GM18867 (cell line): ENCODE measurements around the gene BIRC3.
"Not testable (repeated sequence)": the region's sequence is repeated elsewhere in the genome, so short reads cannot be mapped to it uniquely, and the experiment has no call there.

Experiments used
- ATAC-seq: cut with Tn5 transposase; IDR thresholded peaks from one replicate; pipeline ENCODE4 v1.9.1; 2021; ENCODE audit warnings: mild to moderate bottlenecking, moderate library complexity; ENCODE audit not compliant: unreplicated experiment

Gene BIRC3

DNA sequence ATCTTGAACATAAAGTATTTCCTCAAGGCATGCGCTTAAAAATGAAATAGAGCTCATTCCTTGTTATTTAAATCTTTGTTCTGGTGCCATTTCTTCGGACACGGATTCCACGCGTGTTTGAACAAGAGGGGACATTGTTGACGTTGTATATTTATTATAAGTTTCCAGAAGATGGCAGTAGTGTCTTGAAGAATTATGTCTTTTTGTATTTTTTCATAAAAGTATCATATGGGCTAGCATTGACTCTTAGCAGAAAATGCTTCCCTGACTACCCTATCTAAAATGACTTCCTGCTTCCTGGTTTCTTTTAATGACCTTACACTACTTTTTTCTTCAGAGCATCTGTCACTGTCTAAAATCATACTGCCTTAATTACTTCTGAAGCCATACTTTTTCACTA is 50.1 kb downstream of the BIRC3 start:
- no peak for ATAC-seq

DNA sequence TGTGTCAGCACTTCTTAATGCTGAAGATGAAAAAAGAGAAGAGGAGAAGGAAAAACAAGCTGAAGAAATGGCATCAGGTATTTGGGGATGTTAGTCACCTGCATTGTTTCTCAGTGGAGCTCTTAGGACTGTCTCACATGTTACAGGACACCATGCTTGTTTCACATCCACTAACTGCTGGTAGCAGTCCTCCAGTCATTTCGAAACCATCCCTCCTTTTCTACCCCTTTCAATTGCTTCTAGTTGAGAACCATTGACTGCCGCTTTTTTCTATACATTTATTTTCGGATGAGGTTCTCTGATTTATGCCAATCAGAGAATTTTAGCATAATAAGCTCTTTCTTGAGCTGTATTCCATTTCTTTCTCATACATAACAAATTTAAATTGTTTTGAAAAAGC is 51.2 kb downstream of the BIRC3 start:
- ATAC-seq, result peak; percentile 100

DNA sequence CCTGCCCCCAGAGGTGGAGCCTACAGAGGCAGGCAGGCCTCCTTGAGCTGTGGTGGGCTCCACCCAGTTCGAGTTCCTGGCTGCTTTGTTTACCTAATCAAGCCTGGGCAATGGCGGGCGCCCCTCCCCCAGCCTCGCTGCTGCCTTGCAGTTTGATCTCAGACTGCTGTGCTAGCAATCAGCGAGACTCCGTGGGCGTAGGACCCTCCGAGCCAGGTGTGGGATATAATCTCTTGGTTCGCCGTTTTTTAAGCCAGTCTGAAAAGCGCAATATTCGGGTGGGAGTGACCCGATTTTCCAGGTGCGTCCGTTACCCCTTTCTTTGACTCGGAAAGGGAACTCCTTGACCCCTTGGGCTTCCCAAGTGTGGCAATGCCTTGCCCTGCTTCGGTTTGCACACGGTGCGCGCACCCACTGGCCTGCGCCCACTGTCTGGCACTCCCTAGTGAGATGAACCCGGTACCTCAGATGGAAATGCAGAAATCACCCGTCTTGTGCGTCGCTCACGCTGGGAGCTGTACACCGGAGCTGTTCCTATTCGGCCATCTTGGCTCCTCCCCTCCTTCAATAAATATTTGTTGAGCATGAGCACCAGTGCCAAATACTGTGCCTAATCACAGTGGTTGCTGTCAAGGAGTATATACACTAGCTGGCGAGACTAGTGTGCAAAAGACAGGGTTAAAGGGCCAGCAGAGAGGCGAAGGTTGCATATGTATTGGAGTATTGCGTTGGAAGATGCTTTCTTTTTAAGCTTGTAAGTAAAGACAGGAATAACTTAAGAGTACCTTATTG is 57.5 kb downstream of the BIRC3 start:
- ATAC-seq, result not testable (repeated sequence)

DNA sequence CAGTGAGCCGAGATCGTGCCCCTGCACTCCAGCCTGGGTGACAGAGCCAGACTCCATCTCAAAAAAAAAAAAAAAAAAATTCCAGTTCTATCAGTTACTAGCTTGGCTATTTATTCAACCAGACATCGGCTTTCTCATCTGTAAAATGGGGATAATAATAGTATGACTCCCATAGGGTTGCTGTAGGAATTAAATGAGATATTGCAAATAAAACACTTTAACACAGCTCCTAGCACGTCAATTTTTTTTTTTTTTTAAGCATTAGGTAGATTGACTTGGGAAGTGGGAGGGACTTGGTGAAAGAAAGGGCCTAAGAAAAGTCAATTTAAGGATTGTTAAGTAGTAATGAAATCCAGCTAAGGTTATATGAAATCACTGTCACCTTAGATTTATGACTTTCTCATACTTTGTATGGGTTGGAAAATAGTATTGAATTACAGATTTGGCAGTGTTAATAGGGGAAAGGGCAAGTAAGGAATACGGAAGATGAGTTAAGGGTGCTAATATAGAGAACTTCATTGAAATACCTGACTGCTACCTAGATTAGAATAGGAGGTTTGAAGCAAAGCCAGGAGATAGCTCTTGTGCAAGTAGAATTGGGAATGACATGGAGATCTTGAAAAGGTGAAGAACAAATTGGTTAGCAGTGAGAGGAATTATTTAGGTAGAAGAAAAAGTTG is 58.6 kb downstream of the BIRC3 start:
- ATAC-seq, result no peak

DNA sequence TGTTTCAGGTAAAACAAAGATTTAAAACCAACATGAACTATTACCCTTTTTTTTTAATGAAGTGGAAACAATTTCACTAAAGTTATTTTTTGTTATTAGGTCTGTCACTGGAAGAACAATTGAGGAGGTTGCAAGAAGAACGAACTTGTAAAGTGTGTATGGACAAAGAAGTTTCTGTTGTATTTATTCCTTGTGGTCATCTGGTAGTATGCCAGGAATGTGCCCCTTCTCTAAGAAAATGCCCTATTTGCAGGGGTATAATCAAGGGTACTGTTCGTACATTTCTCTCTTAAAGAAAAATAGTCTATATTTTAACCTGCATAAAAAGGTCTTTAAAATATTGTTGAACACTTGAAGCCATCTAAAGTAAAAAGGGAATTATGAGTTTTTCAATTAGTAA is 60.6 kb downstream of the BIRC3 start:
- no peak for ATAC-seq

DNA sequence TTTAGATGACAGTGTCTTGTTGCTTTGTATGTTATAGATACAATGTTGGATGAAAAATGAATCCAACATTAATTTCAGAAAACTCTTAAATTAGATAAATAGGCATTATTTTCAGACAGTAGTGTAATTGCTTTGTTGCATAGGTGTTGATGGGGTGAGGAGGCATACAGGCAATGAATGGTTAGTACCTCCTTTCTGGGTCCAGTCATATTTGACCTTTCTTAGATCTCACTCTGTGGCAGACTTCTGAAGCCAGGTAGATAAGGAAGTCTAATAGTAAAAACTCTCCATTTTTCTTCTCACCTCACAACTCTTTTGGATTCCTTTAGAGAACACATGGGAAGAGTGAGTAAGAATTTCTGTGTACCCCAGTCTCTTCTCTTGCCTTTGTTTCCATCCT is 61.5 kb downstream of the BIRC3 start:
- no peak for ATAC-seq

DNA sequence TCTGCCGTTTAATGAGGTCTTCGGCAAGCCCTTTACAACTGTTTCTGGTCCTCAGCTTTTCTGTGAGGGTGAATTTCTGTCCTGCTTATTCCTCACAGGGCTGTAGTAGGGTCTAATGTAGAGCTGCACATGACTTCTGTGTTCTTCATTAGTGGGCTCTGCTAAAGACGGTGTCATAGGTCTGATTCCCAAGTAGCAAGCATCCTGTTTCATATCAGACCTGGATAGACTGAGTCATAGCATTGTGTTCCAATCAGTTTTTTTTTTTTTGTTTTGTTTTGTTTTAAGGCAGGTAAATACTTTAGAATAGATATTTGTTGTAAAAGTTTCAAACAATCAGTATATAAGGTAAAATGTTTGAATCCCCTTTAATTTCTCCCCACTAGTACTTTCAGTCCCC is 65.1 kb downstream of the BIRC3 start:
- ATAC-seq, result no peak

DNA sequence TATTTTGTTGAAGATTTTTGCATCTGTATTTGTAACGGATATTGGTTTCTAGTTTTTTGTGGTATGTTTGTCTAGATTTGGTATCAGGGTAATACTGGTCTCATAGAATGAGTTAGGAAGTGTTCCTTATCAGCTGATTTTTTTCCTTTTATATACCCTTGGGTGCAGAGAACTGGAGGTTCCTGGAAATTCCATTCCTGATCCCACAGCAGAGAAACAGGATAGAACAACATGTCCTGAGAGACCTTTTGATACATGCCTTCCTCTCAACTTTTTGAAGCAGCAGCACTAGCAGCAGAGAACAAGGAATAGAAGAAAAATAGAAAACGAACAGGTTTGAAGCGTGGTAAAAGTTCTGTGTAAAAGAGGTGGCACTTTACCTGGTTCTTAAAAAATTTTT is 66.6 kb downstream of the BIRC3 start:
- ATAC-seq, result no peak

DNA sequence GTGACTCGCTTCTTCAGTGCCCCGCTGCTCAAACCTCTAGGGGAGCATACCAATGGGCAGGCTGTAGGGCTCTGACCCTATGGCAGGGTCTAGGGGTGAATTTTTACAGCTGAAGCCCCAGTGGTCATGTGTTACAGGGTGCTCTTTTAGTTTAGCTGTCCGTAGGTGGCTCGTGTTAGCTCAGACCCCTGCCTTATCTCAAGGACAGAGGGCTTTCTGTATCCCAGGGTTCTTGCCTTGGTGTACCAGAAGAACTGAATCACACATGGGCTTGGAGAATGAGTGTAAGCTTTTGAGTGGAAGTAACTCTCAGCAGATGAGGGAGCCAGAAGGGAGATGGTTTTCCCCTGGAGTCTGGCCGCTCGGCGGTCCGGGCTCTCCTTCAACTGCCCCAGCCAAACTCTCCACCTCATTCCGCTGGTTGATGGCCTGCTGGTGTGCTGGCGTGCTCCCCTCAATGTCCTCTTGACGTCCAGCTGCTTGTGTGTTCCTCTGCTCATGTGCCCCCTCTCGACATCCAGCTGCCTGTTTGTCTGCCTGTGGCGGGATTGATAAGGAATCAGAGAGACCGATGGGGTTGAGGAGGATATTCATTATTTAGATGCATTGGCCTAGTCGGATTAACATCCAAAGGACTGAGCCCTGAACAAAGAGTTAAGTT is 67.3 kb downstream of the BIRC3 start:
- no peak for ATAC-seq

DNA sequence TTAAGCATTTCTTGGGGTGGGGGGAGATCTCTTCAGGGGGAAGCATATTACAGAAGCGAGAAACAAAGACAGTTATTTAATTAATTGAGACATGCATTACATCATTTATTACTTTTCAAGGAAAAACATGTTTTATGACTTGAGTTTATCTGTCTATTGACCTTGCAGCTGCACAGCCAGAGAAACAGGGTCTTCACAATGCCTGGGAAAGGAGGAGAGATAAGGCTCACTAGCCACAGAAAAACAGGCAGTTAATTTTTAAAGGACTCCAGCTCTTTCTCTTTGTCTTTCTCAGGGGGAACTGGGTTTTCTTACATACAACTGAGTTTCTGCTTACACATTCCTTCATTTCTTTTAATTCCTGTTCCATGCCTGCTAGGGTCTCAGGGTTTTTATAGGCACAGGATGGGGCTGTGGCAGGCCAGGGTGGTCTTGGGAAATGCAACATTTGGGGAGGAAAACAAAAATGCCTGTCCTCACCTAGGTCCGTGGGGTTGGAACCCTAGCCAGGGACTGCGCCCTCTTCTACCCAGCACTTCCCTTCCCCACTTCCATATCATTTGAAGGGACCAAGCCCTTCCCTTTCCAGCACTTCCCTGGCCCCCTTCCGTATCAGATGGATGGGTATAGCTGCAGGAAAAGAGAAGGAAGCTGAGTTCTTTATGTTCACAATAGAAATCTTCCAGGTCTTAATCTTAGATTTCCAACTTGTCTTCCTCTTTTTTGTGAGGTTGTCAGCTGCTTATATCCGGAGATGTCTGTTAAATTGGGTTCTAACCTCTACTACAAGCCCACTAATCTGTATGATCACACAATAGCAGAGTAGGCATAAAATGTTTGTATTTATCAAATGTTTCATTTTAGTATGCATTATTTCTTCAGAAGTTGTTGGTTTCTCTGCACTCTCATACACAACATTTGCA is 68.1 kb downstream of the BIRC3 start:
- ATAC-seq, result no peak

DNA sequence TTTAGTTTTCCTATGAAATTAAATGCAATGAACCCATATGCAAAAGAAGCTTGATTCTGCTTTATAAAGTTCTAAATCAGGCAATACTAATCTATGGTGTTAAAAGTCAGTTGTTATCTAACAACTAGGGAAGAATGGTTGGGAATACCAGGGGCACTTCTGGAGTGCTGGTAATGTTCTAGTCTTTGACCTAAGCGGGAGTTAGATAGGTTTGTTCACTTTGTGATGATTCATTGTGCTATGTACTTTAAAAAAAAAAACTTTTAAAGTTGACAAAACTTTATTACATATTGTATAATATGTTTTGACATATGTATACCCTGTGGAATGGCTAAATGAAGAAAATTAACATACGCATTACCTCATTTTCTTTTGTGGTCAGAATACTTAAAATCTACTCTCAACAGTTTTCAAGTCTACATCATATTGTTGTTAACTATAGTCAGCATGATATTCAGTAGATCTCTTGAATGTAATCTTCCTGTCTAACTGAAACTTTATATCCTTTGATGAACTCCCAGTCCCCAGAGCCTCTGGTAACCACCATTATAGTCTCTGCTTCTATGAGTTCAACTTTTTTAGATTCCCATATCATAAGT is 69.0 kb downstream of the BIRC3 start:
- no peak for ATAC-seq

DNA sequence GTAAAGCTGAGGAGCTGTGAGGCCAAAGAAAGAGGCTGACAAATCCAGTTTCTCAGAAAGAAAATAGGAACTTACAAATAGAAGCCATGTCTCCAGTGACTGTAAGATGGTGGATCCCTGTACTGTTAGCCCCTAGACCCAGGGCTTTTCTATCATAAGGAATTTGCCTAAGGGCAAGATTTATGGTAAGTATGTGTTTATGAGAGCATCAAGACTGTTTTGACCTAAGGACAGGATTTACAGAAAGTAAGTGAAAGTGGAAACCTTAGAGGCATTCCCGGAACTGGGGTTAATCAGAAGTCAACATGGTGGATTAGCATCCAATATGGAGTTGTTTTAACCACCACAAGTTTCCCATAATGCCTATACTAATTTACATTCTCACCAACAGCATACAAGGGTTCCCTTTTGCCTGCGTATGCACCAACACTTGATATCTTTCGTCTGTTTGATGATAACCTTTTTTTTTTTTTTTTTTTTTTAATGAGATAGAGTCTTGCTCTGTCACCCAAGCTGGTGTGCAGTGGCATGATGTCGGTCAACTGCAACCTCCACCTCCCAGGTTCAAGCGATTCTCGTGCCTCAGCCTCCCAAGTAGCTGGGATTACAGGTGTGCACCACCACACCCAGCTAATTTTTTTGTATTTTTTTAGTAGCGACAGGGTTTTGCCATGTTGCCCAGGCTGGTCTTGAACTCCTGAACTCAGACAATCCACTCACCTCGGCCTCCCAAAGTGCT is 69.9 kb downstream of the BIRC3 start:
- ATAC-seq, result no peak
